Measurements from ENCODE around the gene SLC16A1.
"Not testable (repeated sequence)": the region's sequence is repeated elsewhere in the genome, so short reads cannot be mapped to it uniquely, and the experiment has no call there.

The SLC16A1 gene

GRCh38 chr1:112955773-112956543 is at the start of gene SLC16A1:
TSS of gene SLC16A1 (minus strand) at chr1:112956196. CDS start at chr1:112929308, 26,888 bp downstream.
- no peak for FAIRE-seq

- no peak for FAIRE-seq
Observed at GRCh38 chr1:113003751-113004690, 48.0 kb upstream of the SLC16A1 start.

GRCh38 chr1:113002297-113002696 is 46.3 kb upstream of the SLC16A1 start:
- no peak for FAIRE-seq

- no peak for FAIRE-seq
Observed at GRCh38 chr1:112998592-112999235, 42.7 kb upstream of the SLC16A1 start.

- FAIRE-seq: no peak
Observed at GRCh38 chr1:112997781-112998180, 41.8 kb upstream of the SLC16A1 start.

GRCh38 chr1:112995890-112996289 is 39.9 kb upstream of the SLC16A1 start:
- no peak for FAIRE-seq

- FAIRE-seq: not testable (repeated sequence)
Observed at GRCh38 chr1:112995021-112995420, 39.0 kb upstream of the SLC16A1 start.

GRCh38 chr1:112992780-112993179 is 36.8 kb upstream of the SLC16A1 start:
- no peak for FAIRE-seq

- no peak for FAIRE-seq
Observed at GRCh38 chr1:112991402-112992120, 35.6 kb upstream of the SLC16A1 start.

- no peak for FAIRE-seq
Observed at GRCh38 chr1:112990271-112990670, 34.3 kb upstream of the SLC16A1 start.

GRCh38 chr1:112988367-112988766 is 32.4 kb upstream of the SLC16A1 start:
- FAIRE-seq: no peak

GRCh38 chr1:112985123-112985522 is 29.1 kb upstream of the SLC16A1 start:
- no peak for FAIRE-seq

GRCh38 chr1:112983537-112984131 is 27.6 kb upstream of the SLC16A1 start:
- no peak for FAIRE-seq

GRCh38 chr1:112982853-112983536 is 27.0 kb upstream of the SLC16A1 start:
- FAIRE-seq: no peak

GRCh38 chr1:112982328-112982727 is 26.3 kb upstream of the SLC16A1 start:
- FAIRE-seq: no peak

GRCh38 chr1:112981834-112982233 is 25.8 kb upstream of the SLC16A1 start:
- not testable (repeated sequence) for FAIRE-seq

- no peak for FAIRE-seq
Observed at GRCh38 chr1:112981426-112981825, 25.4 kb upstream of the SLC16A1 start.

GRCh38 chr1:112975336-112975735 is 19.3 kb upstream of the SLC16A1 start:
- no peak for FAIRE-seq

- no peak for FAIRE-seq
Observed at GRCh38 chr1:112974646-112975045, 18.6 kb upstream of the SLC16A1 start.

GRCh38 chr1:112973788-112974187 is 17.8 kb upstream of the SLC16A1 start:
- no peak for FAIRE-seq

GRCh38 chr1:112971006-112971405 is 15.0 kb upstream of the SLC16A1 start:
- FAIRE-seq: no peak

- FAIRE-seq: no peak
Observed at GRCh38 chr1:112964347-112964746, 8.4 kb upstream of the SLC16A1 start.

Measured in A204.1 (cell line).